K562 (cell line): ENCODE measurements around the gene SLC39A6.

ENCODE experiments used
- BRD9 ChIP-seq: fragments of 450-650 bp; IDR thresholded peaks from 2 replicates; pipeline ENCODE4 v1.6.1; 2018; ENCODE audit warnings: low read depth; ENCODE audit not compliant: partially characterized antibody
- CREB1 ChIP-seq, 2 experiments: sonication (generic) in 1 of 2; formaldehyde crosslinking in 1 of 2; IDR thresholded peaks; 2 replicates each; pipeline versions ENCODE4 v1.6.1 to v1.8.0; 2012 to 2022; ENCODE audit warnings: inconsistent platforms in 1 of 2, mild to moderate bottlenecking in 1 of 2, missing genetic modification reagents in 1 of 2, moderate library complexity in 1 of 2
- CTCF ChIP-seq, 3 experiments: IDR thresholded peaks in 2 of 3; conservative IDR thresholded peaks in 1 of 3; 2 replicates each; pipeline ENCODE4 v1.5.1; 2011 to 2012; ENCODE audit warnings: low read length in 3 of 3, mild to moderate bottlenecking in 3 of 3, control low read depth in 2 of 3, improper control_type of control experiment in 1 of 3, inconsistent platforms in 1 of 3, low read depth in 1 of 3, mixed read lengths in 1 of 3, moderate library complexity in 1 of 3; ENCODE audit not compliant: insufficient read depth in 2 of 3
- ELF1 ChIP-seq: fragments of 200-800 bp; sonication (Bioruptor generic); IDR thresholded peaks from 2 replicates; pipeline ENCODE4 v1.6.1; 2016; ENCODE audit warnings: missing genetic modification characterization, missing compliant biosample characterization
- GTF2E2 ChIP-seq: fragments of 200-800 bp; sonication (Bioruptor generic); IDR thresholded peaks from 2 replicates; pipeline ENCODE4 v1.6.1; 2016; ENCODE audit warnings: missing genetic modification characterization, missing compliant biosample characterization
- JUN ChIP-seq, 2 experiments: sonication (generic) in 1 of 2; formaldehyde crosslinking in 1 of 2; IDR thresholded peaks; 2 replicates each; pipeline versions ENCODE4 v1.6.1 to v1.8.0; 2012 to 2022; ENCODE audit warnings: borderline replicate concordance in 2 of 2, mild to moderate bottlenecking in 2 of 2, improper control_type of control experiment in 1 of 2, low read depth in 1 of 2, low read length in 1 of 2, missing genetic modification reagents in 1 of 2
- ZZZ3 ChIP-seq: fragments of 450-650 bp; IDR thresholded peaks from 2 replicates; pipeline ENCODE4 v1.6.1; 2016; ENCODE audit warnings: antibody characterized with exemption, mild to moderate bottlenecking, moderate library complexity

GRCh38 chr18:36139245-36139644 lies 10.1 kb upstream of the SLC39A6 start:
- TF ChIP-seq BRD9 = no peak
- TF ChIP-seq ZZZ3 = no peak
- TF ChIP-seq CTCF (IDR thresholded peaks at IDR 0.05 in 2 of 3, conservative IDR thresholded peaks at IDR 0.05 in 1 of 3; ENCODE audit: insufficient read depth in 2 of 3, low read depth in 1 of 3, low read length in 3 of 3) = no peak
- no peak for TF ChIP-seq ELF1
- no peak for TF ChIP-seq JUN (IDR thresholded peaks at IDR 0.05; ENCODE audit: borderline replicate concordance, low read depth, low read length)
- TF ChIP-seq JUN (CRISPR knock-in tag; IDR thresholded peaks at IDR 0.05; ENCODE audit: borderline replicate concordance) = no peak
- no peak for TF ChIP-seq CREB1 (IDR thresholded peaks at IDR 0.05)
- TF ChIP-seq CREB1 (CRISPR knock-in tag; IDR thresholded peaks at IDR 0.05) = no peak
- no peak for TF ChIP-seq GTF2E2
